K562 (cell line): ENCODE data around the gene SEPTIN1. TPM values are rescaled to one million over a fixed set of nuclear protein-coding genes. Genes with fewer than 3 reads are reported as not detected.

Source experiments
- ATF7 ChIP-seq: fragments of 450-650 bp; IDR thresholded peaks from 2 replicates; pipeline ENCODE4 v1.7.1; 2014; ENCODE audit warnings: mild to moderate bottlenecking, moderate library complexity
- BACH1 ChIP-seq: fragments of 200-800 bp; sonication (Bioruptor generic); IDR thresholded peaks from 2 replicates; pipeline ENCODE4 v1.6.1; 2016; ENCODE audit warnings: missing genetic modification characterization, missing compliant biosample characterization
- BCL6 ChIP-seq: fragments of 250-450 bp; sonication (Bioruptor Pico); IDR thresholded peaks from 2 replicates; pipeline ENCODE4 v1.4.0; 2020
- CBFA2T3 ChIP-seq: fragments of 450-650 bp; IDR thresholded peaks from 2 replicates; pipeline ENCODE4 v1.6.1; 2017
- CBX5 ChIP-seq: IDR thresholded peaks from 2 replicates; pipeline ENCODE4 v1.6.1; 2014; ENCODE audit warnings: low read depth, borderline replicate concordance
- CEBPZ ChIP-seq: fragments of 150-350 bp; IDR thresholded peaks from 2 replicates; pipeline ENCODE4 v1.6.1; 2014; ENCODE audit warnings: low read depth, mild to moderate bottlenecking, low read length, borderline replicate concordance
- CTCFL ChIP-seq: IDR thresholded peaks from 2 replicates; pipeline ENCODE4 v1.6.1; 2011; ENCODE audit warnings: borderline replicate concordance, low read depth, mild to moderate bottlenecking, moderate library complexity, low read length; ENCODE audit not compliant: insufficient read depth, poor library complexity, severe bottlenecking
- FOXP1 ChIP-seq: sonication (generic); formaldehyde crosslinking; IDR thresholded peaks from 2 replicates; pipeline ENCODE4 v1.8.0; 2022; ENCODE audit warnings: mild to moderate bottlenecking, missing genetic modification reagents
- GATAD2B ChIP-seq: fragments of 450-650 bp; IDR thresholded peaks from 2 replicates; pipeline ENCODE4 v1.6.1; 2017; ENCODE audit warnings: mild to moderate bottlenecking, borderline replicate concordance
- HMGXB4 ChIP-seq: sonication (generic); formaldehyde crosslinking; IDR thresholded peaks from 2 replicates; pipeline ENCODE4 v1.8.1; 2023; ENCODE audit warnings: mild to moderate bottlenecking, missing genetic modification reagents
- NFATC3 ChIP-seq: fragments of 450-650 bp; IDR thresholded peaks from 2 replicates; pipeline ENCODE4 v1.6.1; 2017; ENCODE audit warnings: mild to moderate bottlenecking
- NR2C1 ChIP-seq, 2 experiments: fragments of 450-650 bp; IDR thresholded peaks; 2 replicates each; pipeline ENCODE4 v1.6.1; 2017; ENCODE audit warnings: mild to moderate bottlenecking in 2 of 2, antibody characterized with exemption in 1 of 2, inconsistent platforms in 1 of 2, missing compliant biosample characterization in 1 of 2, missing genetic modification characterization in 1 of 2
- OTX1 ChIP-seq: fragments of 450-650 bp; formaldehyde crosslinking; IDR thresholded peaks from 2 replicates; pipeline ENCODE4 v1.4.0; 2022; ENCODE audit warnings: mild to moderate bottlenecking
- RFX5 ChIP-seq: IDR thresholded peaks from 2 replicates; pipeline ENCODE4 v1.6.1; 2011; ENCODE audit warnings: low read depth, mild to moderate bottlenecking, improper control_type of control experiment, low read length
- TAF1 ChIP-seq: IDR thresholded peaks from 2 replicates; pipeline ENCODE4 v1.6.1; 2011; ENCODE audit warnings: mild to moderate bottlenecking, low read length, moderate library complexity; ENCODE audit not compliant: insufficient read depth, control insufficient read depth, severe bottlenecking; ENCODE audit errors: extremely low read depth
- TCF7L2 ChIP-seq: fragments of 150-350 bp; IDR thresholded peaks from 2 replicates; pipeline ENCODE4 v1.6.1; 2016; ENCODE audit warnings: low read depth, mild to moderate bottlenecking, low read length, moderate library complexity
- TOE1 ChIP-seq, 2 experiments: fragments of 450-650 bp in 1 of 2; sonication (generic) in 1 of 2; formaldehyde crosslinking in 1 of 2; IDR thresholded peaks; 2 replicates each; pipeline versions ENCODE4 v1.7.1 to v1.8.0; 2016 to 2022; ENCODE audit warnings: borderline replicate concordance in 2 of 2, mild to moderate bottlenecking in 2 of 2, antibody characterized with exemption in 1 of 2, inconsistent platforms in 1 of 2, low read depth in 1 of 2, missing genetic modification reagents in 1 of 2, moderate library complexity in 1 of 2
- ZC3H8 ChIP-seq: fragments of 450-650 bp; IDR thresholded peaks from 2 replicates; pipeline ENCODE4 v1.6.1; 2017
- ZFP36 ChIP-seq: fragments of 150-350 bp; IDR thresholded peaks from 2 replicates; pipeline ENCODE4 v1.6.1; 2018; ENCODE audit warnings: low read length, low read depth; ENCODE audit not compliant: partially characterized antibody
- ZNF23 ChIP-seq: fragments of 250-450 bp; sonication (Bioruptor Pico); IDR thresholded peaks from 2 replicates; pipeline ENCODE4 v1.4.0; 2020; ENCODE audit warnings: mild to moderate bottlenecking
- ZNF3 ChIP-seq: fragments of 250-450 bp; sonication (Bioruptor Pico); IDR thresholded peaks from 2 replicates; pipeline ENCODE4 v1.5.0; 2021; ENCODE audit warnings: mild to moderate bottlenecking, moderate library complexity
- ZNF79 ChIP-seq: fragments of 250-450 bp; sonication (Bioruptor Pico); IDR thresholded peaks from 2 replicates; pipeline ENCODE4 v1.4.0; 2020; ENCODE audit warnings: low read depth, mild to moderate bottlenecking, moderate library complexity
- polyA plus RNA-seq, 8 experiments: library from polyadenylated mRNA; depleted of rRNA in 4 of 8; stranded (reverse) in 5 of 8; unstranded in 3 of 8; fragments of >200 nt; fragmentation: Nextera tagmentation in 2 of 8; fragmentation: Illumina TruSeq in 1 of 8; extraction: Ambion mirVana in 2 of 8; extraction: Trizol in 1 of 8; gene quantifications; 2 replicates each; pipeline versions ENCODE4 v1.2.1 to v1.2.3, GENCODE V29; 2011 to 2014; ENCODE audit warnings: inconsistent platforms in 1 of 8, missing spikeins in 1 of 8
- total RNA-seq, 7 experiments: library from RNA; depleted of rRNA in 6 of 7; stranded (reverse); fragments of >200 nt in 6 of 7; fragmentation: Illumina TruSeq in 2 of 7; extraction: Trizol in 2 of 7; gene quantifications; 2 replicates each; pipeline versions ENCODE4 v1.2.1 to v1.2.3, GENCODE V29; 2011 to 2021; ENCODE audit warnings: low replicate concordance in 1 of 7

SEPTIN1 gene
- total and polyA plus RNA-seq, 9 of the 15 experiments (the other 6 are each of a cell fraction or from before 2014, with no cell fraction given), result 0.23 to 5.6 (median 1.7) TPM; not detected in 1

GRCh38 chr16:30407102-30407803, 24.9 kb upstream of the SEPTIN1 start, which contains the start of gene ZNF771 (continued):
- TF ChIP-seq FOXP1 (0 out of 2 replicates have a peak, but pooled peaks have one; percentile 39), ZNF79 (CRISPR knock-in tag) (no peak), CBFA2T3 (no peak), BACH1 (tag) (no peak), NR2C1 (IDR thresholded peaks at IDR 0.05) (no peak), NR2C1 (tag; IDR thresholded peaks at IDR 0.05) (no peak), ZFP36 (no peak), TCF7L2 (no peak), TAF1 (peak; percentile 60), BCL6 (CRISPR knock-in tag) (no peak), OTX1 (CRISPR knock-in tag) (no peak), GATAD2B (no peak), RFX5 (no peak), ATF7 (peak; percentile 88), CEBPZ (no peak), CTCFL (no peak), ZNF3 (no peak), ZNF23 (CRISPR knock-in tag) (no peak), ZC3H8 (no peak), NFATC3 (peak; percentile 85), TOE1 (IDR thresholded peaks at IDR 0.05; ENCODE audit: borderline replicate concordance) (peak; percentile 37; the same call in 1 of the 2 replicates), TOE1 (CRISPR knock-in tag; IDR thresholded peaks at IDR 0.05; ENCODE audit: borderline replicate concordance, low read depth) (no peak), HMGXB4 (CRISPR knock-in tag) (no peak), CBX5 (no peak)
